ENCODE data around the gene SND1.

- TF ChIP-seq TAF1 (conservative IDR thresholded peaks at IDR 0.05): no peak
- no peak for TF ChIP-seq RAD21 (IDR thresholded peaks at IDR 0.05)
- TF ChIP-seq ATF3 (IDR thresholded peaks at IDR 0.05): no peak
- TF ChIP-seq ZBTB33 (IDR thresholded peaks at IDR 0.05): no peak
- no peak for TF ChIP-seq CTCF (IDR thresholded peaks at IDR 0.05; ENCODE audit: low read depth, low read length, missing input control)
- no peak for TF ChIP-seq FOXA2 (IDR thresholded peaks at IDR 0.05)
- TF ChIP-seq GABPA (IDR thresholded peaks at IDR 0.05 in 1 of 2, conservative IDR thresholded peaks at IDR 0.05 in 1 of 2): no peak
- no peak for TF ChIP-seq MAX (IDR thresholded peaks at IDR 0.05)
- TF ChIP-seq EGR1 (IDR thresholded peaks at IDR 0.05; ENCODE audit: low read depth in 2 of 2): no peak
- TF ChIP-seq JUND (IDR thresholded peaks at IDR 0.05): no peak
- no peak for TF ChIP-seq REST (IDR thresholded peaks at IDR 0.05)
- no peak for TF ChIP-seq YY1 (IDR thresholded peaks at IDR 0.05)
Measured at GRCh38 chr7:127612263-127612662, 39.7 kb upstream of the SND1 start.

All from liver (tissue), 3 donors.